NCI-H1436 (cell line): ENCODE results near the gene MAGEA1.
"Not testable (repeated sequence)": the region's sequence is repeated elsewhere in the genome, so short reads cannot be mapped to it uniquely, and the experiment has no call there.

ENCODE experiments used
- DNase-seq: peaks from one replicate; lab custom pipeline; 2025; lab: John Stamatoyannopoulos, UW

MAGEA1 gene, protein sequence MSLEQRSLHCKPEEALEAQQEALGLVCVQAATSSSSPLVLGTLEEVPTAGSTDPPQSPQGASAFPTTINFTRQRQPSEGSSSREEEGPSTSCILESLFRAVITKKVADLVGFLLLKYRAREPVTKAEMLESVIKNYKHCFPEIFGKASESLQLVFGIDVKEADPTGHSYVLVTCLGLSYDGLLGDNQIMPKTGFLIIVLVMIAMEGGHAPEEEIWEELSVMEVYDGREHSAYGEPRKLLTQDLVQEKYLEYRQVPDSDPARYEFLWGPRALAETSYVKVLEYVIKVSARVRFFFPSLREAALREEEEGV

DNA sequence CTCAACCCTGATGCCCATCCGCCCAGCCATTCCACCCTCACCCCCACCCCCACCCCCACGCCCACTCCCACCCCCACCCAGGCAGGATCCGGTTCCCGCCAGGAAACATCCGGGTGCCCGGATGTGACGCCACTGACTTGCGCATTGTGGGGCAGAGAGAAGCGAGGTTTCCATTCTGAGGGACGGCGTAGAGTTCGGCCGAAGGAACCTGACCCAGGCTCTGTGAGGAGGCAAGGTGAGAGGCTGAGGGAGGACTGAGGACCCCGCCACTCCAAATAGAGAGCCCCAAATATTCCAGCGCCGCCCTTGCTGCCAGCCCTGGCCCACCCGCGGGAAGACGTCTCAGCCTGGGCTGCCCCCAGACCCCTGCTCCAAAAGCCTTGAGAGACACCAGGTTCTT is at the start of gene MAGEA1:
TSS of gene MAGEA1 (plus strand) at position 154 of the 400 bp plus-strand sequence. CDS start 3,106 bp downstream, outside the sequence.
- DNase-seq = no peak

DNA sequence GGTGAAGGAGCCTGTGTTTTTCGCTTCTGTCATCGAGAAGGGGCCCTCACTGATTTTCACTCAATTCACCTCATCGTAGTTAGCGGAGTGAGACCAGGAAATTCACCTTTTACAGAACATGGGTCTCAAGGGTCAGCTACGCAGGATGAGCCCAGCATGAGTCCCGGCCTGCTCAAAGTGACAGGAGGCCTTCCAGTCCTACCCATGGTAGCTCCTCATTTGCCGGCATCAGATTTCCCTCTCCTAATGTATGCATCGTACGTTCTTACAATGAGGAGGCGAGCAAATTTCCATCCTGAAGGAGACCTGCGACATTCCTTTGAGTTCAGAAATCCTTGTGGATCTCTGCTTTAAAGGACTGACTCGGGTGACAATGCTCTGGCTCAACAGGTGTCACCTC is 46.2 kb upstream of the MAGEA1 start:
- DNase-seq = not testable (repeated sequence)

DNA sequence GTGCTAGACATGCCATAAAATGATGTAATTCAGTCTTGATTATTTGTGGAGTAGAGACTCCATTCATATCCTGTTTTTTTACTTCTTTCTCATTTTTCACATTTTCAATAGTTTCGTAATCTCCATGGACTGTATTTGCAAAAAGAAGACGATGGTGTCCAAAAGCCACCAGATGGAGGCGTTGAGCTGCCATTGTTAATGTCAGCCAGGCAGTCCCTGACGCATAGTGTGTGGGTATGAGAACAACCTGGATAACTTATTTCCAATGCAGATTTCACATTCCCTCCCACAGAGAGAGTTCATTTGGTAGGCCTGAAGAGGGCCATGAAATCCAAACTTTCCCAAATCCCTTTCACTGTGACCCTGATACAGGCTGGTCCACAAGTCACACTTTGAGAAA is 40.0 kb upstream of the MAGEA1 start:
- not testable (repeated sequence) for DNase-seq

DNA sequence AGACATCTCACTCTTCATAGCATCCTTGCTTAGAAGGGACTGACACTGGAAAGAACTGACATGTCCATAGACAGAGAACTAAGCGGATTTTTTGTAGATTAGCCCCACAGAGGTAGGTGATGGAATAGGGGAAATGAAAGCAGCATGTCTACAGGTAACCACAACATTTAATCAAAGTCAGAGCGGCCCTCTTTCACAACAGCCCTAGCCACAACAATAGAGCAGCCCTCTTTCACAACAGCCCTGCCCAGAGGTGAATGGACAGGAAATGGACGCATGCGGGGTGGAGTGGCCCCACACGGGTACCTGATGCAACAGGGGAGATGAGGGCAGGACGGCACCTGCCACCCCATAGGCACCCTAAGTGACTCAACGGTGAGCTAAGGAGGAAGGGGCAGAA is 32.8 kb upstream of the MAGEA1 start:
- not testable (repeated sequence) for DNase-seq

DNA sequence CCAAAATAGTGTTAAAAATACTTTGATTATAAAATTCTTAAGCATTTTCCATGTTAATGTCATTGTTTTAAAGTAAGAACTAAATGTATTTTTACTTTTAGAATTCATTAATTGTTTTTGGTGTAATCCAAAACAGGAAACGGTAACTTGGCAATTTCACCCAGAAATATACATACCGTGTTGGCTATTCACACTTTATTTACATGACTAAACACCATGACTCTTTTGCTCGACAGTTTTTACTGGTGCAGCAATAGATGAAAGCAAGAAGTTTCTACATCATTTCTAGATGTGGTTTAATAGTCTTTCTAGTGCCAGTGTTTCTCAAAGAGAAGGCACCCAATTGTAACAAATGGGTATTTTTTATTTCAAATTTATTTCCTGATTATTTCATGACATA is 25.6 kb upstream of the MAGEA1 start:
- DNase-seq = no peak

DNA sequence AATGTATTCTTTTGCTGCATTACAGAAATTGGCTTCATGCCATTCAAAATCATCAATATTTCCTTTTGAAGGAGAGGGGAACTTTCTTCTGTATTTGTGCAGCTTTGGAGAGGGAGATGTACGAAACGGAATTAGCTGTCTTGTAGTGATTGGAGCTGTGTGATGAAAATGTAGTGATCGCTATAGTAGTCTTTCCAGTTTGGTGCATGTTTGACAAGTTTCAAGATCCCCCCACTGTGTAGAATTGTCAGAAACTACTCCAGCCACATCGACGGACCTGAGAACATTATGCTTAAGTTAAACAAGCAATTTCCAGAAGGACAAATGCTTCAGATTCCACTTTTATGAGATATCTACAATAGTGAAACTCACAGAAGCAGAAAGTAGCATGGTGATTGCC is 21.6 kb upstream of the MAGEA1 start:
- no peak for DNase-seq

DNA sequence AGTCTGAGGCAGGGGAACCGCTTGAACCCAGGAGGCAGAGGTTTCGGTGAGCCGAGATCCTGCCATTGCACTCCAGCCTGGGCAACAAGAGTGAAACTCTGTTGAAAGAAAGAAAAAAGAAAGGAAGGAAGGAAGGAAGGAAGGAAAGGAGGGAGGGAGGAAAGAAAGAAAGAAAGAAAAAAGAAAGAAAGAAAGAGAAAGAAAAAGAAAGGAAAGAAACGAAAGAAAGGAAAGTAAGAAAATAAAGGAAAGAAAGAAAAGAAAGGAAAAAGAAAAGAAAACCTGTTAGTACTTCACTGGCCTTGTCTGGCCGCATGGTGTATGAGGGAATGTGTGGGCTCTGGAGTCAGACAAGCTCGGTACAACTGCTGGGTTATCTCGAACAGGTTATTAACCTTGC is 20.8 kb upstream of the MAGEA1 start:
- DNase-seq = no peak

DNA sequence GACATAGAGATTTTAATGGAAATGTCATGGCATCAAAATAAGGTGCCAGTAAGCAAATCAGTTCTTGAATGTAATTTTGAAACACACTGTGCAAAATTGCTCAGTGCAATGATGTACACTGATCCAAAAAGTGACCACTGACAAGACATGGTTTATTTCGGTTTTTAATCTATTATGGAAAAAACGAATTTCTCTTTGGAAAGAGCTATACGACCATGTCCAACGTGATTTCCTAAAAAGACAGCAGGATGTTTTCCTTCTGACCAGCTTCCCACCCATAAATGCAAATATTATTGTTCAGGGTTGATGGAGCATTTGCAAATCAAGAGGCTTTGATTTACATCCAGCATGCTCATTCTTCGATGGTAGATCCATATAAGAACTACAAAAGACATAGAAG is 17.1 kb upstream of the MAGEA1 start:
- DNase-seq = no peak

DNA sequence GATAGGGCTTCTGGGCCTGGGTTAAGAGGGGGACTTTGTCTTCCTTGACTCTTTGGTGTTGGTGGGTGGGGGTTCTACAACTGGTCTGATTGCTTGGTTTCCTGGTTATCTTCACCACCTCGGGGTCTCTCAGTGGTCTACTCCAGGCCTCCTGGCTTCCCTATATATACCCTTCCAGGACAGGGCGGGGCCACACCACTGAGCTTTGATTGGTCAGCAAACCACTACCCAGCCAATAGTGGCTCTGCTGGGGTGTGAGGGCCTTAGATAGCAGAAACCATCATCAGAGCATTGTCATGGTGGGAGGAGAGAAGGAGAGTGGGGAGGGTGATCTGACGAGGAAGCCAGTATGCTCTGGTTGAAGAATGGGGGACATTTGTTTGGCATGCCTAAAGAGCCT is 14.4 kb upstream of the MAGEA1 start:
- no peak for DNase-seq

DNA sequence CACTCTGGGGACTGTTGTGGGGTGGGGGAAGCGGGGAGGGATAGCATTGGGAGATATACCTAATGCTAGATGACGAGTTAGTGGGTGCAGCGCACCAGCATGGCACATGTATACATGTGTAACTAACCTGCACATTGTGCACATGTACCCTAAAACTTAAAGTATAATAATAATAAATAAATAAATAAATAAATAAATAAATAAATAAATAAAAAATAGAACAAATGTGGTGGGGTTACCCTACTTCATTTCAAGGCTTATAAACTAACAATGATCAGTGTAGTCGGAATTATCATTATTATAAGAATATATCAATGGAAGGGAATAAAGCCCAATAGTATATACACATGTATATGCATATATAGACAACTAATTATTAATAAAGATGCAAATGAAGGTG is 10.7 kb upstream of the MAGEA1 start:
- not testable (repeated sequence) for DNase-seq

DNA sequence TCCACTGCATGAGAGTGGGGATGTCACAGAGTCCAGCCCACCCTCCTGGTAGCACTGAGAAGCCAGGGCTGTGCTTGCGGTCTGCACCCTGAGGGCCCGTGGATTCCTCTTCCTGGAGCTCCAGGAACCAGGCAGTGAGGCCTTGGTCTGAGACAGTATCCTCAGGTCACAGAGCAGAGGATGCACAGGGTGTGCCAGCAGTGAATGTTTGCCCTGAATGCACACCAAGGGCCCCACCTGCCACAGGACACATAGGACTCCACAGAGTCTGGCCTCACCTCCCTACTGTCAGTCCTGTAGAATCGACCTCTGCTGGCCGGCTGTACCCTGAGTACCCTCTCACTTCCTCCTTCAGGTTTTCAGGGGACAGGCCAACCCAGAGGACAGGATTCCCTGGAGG is 2.7 kb downstream of the MAGEA1 start:
- no peak for DNase-seq

DNA sequence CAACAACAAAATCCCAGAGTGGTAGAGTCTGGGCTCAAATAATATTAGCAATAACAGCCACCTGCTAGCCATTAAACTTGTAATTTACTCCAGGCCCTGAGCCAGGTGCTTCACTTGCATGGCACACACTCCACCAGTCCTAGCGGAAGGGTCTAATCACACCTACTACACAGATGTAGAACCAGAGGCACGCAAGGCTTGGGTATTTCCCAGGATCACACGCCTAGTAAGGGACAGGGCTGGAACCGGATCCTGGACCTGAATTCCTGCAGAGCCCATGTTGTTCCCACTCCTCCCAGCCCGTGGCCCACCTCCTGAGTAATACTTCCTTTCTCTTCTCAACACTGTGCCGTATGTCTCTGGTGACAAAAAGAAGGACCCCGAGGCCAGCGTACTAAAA is 5.7 kb downstream of the MAGEA1 start:
- no peak for DNase-seq

DNA sequence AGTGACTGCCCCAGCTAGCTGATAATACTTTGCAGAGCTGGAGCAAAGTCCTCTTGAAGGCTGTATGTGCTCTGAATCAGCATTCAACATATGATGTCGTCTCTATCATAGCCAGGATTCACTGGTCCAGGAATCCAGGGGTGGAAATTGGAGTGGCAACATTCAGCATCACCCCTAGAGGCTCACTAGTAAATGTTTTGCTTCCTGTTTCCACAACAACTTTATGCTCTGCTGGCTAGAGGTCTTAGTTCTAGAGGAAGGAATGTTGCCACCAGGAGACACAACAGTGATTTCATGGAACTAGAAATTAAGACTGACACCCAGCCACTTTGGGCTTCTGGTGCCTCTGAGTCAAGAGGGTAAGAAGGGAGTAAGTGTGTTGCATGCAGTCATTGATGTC is 11.3 kb downstream of the MAGEA1 start:
- DNase-seq = no peak

DNA sequence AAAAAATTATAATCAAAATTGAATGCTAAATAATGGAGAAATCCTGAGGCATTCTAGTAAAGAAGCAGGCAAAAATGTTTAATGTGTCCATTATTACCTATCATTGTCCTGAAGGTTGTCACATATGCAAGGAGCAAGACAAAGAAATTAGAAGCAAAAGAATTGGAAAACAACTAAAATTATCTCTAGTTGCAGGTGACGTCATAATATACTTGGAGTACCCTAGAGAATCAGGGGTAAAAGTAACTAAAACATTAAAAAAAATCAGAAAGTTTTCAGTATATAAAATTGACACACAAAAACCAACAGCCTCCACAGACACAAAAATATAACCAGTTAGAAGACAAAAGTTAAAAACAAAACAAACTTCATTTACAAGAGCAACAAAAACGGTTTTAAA is 21.4 kb downstream of the MAGEA1 start:
- DNase-seq = no peak

DNA sequence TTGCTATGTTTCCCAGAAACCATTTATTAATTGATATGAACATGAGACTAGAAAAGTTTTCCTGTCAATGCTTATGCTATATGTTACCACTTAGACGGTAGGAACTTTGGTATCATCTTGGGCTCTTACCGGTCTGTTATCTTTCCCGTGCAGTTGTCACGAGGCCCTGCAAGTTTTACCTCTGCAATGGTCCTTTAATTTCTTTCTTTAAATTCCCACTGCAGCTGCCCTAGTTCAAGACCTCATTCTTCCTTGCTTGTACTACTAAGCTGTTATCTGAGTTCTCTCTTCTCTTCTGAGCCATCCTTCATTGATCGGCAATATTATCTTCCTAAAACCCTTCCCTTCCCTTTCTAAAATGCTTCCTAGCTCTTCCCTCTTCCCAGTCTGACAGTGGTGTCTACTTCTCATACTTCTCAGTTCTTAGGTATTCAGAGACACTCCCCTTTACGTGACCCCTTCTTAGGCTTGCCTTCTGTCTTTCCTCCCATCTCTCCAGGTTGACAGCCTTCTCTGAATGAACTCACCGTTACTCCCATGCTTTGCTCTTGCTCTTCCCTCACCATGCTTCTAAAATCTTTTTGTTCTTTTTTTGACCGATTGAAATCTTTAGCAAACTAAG is 27.5 kb downstream of the MAGEA1 start:
- DNase-seq = no peak

DNA sequence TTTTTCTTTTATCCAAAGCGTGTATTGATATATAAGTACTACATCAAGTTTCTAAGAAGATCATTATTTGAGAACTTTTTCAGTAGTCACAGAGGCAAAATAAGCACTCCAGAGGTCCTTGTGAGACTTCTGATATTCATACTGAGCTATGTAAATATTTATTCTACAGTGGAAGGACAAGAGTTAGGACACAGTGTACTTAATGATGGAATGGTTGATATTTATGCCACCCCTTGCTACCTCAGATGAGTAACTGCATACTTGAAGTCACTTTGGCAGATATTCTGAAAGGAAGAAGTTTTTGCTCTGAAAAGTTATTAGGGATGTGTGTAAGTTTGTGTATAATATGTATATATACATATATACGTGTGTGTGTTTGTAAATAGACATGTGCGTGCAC is 30.3 kb downstream of the MAGEA1 start:
- DNase-seq = no peak

DNA sequence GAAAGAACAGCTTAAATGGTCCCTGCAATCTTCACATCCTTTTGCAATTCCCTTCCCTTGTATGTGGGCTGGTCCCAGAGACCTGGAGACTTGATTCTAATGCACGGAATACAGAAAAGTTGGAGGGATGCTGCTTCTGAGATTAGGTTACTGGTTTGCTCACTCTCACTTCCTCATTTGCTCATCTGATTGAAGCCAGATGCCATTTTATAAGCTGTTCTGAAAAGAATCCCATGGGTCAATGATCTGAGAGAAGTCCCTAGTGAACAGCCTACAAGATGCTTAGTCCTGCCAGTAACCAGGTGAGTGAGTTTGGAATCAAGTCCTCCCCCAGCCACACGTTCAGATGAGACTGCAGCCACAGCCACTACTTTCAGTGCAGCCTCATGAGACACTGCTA is 35.9 kb downstream of the MAGEA1 start:
- no peak for DNase-seq

DNA sequence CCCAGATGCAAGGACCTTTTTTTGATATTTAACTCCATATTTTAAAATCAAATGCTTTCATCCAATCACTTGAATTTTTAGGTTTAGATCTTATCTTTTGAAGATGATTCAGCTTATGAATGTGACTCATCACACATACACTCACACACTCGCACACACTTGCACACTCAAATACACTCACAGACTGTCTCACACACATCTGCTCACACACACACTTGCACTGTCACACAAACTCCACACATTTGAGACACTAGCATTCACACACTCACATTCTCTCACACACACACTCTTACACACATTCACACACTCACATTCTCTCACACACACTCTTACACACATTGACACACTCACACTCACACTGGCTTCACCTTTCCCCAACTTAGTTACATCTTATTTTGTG is 37.8 kb downstream of the MAGEA1 start:
- DNase-seq = no peak

DNA sequence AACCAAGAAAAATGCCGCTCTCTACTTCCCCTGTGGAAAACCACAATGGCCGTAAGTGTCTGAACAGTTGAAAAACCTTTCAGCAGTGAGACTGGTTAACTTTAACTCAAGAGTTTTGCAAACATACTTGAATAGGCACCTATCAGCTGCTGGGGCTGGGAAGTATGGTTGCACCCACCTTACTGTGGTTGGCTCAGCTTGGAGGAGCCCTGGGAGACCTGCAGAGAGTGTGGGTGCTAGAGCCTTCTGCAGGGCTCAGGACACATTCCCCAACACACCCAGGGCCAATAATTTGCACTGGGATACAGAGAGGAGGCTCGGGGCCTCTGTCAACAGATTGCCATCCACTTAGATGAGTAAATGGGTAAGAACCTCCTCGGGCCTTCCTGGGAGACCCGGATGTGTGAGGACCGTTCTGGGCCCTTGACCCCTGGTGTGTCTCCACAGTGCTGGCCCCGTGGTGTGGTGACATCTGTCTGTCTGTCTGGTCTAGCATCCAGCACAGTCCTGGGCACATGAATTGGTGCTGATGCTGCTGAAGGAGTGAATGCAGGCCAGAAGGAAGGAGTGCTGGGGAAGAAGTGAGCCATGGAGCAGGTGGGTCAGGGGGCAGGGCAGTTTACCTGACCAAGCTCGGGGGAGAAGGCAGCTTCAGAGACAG is 46.5 kb downstream of the MAGEA1 start:
- no peak for DNase-seq

DNA sequence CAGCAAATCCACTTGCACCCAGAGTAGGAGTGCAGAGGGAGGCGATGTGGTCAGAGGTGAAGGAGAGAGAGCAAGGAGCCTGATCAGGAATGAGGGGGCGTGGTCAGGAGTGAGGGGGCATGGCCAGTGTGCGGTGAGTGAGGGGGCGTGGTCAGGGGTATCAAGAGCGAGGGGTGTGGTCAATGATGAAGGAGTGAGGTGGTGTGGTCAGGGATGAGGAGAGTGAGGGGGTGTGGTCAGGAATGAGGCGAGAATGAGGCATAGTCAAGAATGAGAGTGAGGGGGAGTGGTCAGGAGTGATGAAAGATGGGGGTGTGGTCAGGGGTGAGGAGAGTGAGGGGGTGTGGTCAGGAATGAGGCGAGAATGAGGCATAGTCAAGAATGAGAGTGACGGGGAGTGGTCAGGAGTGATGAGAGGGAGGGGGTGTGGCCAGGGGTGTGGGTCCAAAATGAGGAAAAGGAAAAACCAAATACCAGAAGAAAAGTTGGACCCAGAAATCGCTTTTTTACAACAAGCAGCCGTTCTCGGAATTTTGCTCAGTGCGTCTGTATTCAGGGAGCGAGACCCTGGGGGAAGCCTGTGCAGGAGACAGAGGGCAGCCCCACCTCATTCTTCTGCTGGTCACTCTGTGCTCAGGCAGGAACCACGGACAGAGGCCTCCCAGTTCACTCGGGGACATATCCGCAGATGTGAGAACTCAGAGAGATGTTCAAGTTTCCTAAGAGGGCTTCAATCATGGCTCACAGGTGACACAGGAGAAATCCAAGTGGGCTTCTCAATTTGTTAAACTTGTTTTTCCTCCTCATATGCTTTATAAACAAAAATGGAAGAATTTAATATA is 47.5 kb downstream of the MAGEA1 start:
- DNase-seq = no peak
